Vagina (tissue), 2 donors: ENCODE results near the gene NEK8.

Source experiments
- CTCF ChIP-seq, 3 experiments: fragments of 450-650 bp in 2 of 3; fragments of 200-600 bp in 1 of 3; sonication (generic) in 1 of 3; IDR thresholded peaks; one replicate each; pipeline ENCODE4 v1.5.1; 2017 to 2019; ENCODE audit warnings: antibody characterized with exemption in 3 of 3, mild to moderate bottlenecking in 2 of 3, moderate library complexity in 2 of 3
- POLR2A ChIP-seq, 2 donors: fragments of 450-650 bp; IDR thresholded peaks; one replicate each; pipeline ENCODE4 v1.6.1; 2017; ENCODE audit warnings: antibody characterized with exemption in 2 of 2, mild to moderate bottlenecking in 2 of 2, moderate library complexity in 2 of 2
- POLR2AphosphoS5 ChIP-seq, 2 donors: sonication (generic); formaldehyde crosslinking; IDR thresholded peaks; one replicate each; pipeline ENCODE4 v1.9.0; 2017; ENCODE audit warnings: antibody characterized with exemption in 2 of 2, mild to moderate bottlenecking in 2 of 2, low read depth in 1 of 2; ENCODE audit not compliant: insufficient read depth in 1 of 2

GRCh38 chr17:28700278-28700677 lies 28.3 kb upstream of the NEK8 start:
- TF ChIP-seq CTCF (IDR thresholded peaks at IDR 0.05) (no peak), POLR2A (IDR thresholded peaks at IDR 0.05) (no peak), POLR2AphosphoS5 (IDR thresholded peaks at IDR 0.05; ENCODE audit: insufficient read depth in 1 of 2, low read depth in 1 of 2) (no peak)
